HG03280 (cell line): ENCODE data around the gene GNAO1.

ENCODE experiments used
- ATAC-seq: cut with Tn5 transposase; IDR thresholded peaks from one replicate; pipeline ENCODE4 v1.9.1; 2021; ENCODE audit warnings: mild to moderate bottlenecking, moderate library complexity; ENCODE audit not compliant: unreplicated experiment

Gene GNAO1

DNA sequence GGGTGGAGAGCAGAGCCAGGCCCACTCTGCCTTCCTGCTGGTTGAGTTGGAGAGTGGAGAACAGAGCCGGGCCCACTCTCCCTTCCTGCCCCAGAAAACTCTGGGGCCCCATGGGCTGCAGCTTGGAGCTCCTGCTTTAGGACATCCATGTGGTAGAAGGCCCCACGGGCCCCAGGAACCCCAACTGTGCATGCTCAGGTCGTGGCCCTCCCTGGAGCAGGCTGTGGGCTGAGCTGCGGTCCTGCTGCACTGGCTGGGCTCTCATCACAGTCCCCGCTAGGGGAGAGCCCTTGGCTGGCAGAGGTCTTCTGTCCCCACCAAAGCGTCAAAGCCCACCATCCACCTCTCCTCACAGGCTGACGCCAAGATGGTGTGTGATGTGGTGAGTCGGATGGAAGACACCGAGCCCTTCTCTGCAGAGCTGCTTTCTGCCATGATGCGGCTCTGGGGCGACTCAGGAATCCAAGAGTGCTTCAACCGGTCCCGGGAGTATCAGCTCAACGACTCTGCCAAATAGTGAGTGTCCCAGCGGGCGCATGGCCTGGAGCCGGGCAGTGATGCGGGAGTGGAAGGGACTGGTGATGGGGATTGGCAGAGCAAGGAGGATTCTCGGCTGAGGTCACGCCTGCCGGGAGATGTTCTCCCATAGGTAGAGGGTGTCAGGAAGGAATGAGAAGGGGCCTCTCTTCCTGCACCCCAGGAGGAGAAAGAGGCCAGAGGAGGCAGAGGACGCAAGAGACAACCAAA is 137.2 kb downstream of the GNAO1 start:
- ATAC-seq, result no peak

- ATAC-seq, result no peak
These were observed 138.6 kb downstream of the GNAO1 start for GRCh38 chr16:56329887-56330286.

DNA sequence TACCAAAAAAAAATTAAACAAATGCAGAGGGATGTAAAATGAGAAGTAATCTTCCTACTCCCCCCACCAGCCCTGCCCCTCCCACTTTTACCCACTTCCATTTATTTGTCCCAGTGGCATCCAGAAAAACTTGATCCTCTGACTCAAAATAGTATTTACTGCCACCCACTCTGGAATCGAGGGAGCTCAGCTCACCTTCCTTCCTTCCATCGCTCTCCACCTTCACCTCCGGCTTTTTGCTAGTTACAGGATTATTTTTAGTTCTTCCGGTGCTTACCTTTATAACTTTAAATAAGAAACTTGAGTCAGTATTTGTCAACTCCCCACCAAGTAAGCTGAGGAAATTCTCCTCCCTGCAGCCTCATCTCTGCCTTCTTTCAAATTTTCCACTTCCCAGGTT is 139.2 kb downstream of the GNAO1 start:
- no peak for ATAC-seq

- no peak for ATAC-seq
These were observed 140.1 kb downstream of the GNAO1 start for GRCh38 chr16:56331399-56331798.

- ATAC-seq, result no peak
These were observed 140.6 kb downstream of the GNAO1 start for GRCh38 chr16:56331915-56332314.

GRCh38 chr16:56332464-56333079 is 141.3 kb downstream of the GNAO1 start:
- ATAC-seq, result no peak

DNA sequence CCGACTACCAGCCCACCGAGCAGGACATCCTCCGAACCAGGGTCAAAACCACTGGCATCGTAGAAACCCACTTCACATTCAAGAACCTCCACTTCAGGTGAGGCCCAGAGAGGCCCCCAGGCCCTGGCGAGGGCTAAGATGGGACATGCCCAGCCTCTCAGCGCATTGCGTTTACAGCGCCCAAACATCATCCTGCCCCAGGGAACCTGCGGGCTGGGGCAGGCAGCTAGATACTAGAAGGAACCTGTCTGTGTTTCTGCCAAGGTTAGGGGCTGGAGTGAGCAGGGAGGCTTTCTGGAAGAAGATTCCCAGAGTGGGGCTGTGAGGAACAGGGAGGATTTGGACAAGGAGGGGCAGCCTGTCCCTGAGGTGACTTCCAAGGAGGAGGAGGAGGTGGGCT is 143.5 kb downstream of the GNAO1 start:
- ATAC-seq, result no peak

DNA sequence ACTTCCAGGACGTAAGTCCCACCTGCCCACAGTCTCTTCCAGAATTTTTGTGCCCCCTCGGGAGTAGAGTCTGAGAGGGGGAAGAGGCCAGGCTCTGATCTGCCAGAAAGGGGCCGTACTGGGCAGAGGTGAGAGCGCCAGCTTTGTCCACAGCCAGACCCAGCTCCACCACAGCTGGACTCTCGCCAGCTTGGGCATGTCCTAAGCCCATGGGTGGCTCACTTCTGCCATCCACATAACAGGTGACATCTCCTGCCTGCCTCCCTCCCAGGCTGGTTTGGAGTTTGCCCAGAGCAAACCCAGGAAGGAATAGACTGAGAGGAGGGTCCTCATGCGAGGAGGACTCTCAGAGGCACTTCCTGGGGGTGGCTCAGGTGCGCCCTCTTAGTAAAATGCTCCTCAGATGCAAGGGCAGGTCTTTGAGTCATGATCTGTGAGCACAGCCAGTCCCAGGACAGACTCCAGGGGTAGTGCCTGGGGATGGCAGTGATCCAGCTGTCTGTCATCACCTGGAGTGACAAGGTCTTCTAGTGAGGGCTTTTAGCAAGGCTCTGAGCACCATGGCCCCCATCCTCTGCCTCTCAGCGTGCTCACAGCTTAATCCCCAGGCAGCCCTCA is 144.9 kb downstream of the GNAO1 start:
- ATAC-seq, result no peak

GRCh38 chr16:56336711-56337110 is 145.4 kb downstream of the GNAO1 start:
- ATAC-seq, result no peak

DNA sequence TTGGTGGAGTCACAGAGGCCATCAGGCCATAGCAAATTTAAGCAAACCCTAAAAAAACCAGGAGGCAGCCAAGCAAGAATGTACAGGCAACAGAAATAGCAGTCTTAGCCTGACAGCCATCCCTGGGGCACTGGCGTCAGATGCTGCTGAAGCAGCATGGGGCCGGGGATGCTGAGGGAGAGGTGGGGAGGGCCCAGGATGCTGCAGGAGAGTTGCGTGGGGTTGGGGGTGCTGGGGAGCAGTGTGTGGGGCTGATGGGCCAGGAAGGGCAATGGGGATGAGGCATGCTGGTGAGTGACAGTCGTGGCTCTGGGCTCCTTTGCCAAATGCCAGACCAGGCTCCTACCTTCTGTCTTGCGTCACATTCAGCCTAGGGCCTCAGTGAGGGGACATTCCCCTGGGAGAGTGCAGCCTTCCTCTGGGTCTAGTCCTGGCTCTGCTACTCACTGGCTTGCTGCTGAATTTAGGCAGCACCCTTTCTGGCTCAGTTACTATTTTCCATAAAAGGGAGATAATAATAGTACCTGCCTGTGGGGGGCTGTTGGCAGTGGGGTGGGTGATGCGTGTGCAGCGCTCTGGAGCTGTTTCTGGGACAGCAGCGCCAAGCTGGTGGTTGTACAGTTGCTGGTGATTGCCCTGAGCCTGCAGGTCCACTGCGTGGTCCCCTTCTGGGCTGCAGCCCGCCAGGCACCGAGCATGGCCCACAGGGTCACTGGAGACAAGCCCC is 146.0 kb downstream of the GNAO1 start:
- no peak for ATAC-seq

DNA sequence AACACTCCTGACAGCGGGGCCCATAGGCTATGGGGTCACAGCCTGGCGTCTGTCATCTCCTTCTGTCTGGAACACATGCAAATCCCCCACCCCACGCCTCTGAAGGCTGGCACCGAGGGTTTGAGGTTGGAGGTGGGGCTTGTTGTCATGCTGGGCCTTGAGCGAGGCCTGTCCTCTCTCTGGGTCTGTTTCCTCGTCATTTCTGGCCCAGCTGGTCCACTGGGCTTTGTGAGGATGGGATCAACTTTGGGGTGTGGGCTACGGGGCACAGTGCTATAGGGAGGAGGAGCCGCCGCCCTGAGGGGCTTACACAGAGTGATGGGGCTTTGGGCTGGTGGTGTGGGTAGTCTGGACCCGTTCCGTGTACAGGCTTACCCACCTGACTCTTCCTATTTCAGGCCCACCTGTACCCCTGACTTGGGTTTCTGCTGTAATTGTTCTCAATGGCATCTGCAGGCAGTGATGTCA is 146.6 kb downstream of the GNAO1 start:
- ATAC-seq, result no peak

DNA sequence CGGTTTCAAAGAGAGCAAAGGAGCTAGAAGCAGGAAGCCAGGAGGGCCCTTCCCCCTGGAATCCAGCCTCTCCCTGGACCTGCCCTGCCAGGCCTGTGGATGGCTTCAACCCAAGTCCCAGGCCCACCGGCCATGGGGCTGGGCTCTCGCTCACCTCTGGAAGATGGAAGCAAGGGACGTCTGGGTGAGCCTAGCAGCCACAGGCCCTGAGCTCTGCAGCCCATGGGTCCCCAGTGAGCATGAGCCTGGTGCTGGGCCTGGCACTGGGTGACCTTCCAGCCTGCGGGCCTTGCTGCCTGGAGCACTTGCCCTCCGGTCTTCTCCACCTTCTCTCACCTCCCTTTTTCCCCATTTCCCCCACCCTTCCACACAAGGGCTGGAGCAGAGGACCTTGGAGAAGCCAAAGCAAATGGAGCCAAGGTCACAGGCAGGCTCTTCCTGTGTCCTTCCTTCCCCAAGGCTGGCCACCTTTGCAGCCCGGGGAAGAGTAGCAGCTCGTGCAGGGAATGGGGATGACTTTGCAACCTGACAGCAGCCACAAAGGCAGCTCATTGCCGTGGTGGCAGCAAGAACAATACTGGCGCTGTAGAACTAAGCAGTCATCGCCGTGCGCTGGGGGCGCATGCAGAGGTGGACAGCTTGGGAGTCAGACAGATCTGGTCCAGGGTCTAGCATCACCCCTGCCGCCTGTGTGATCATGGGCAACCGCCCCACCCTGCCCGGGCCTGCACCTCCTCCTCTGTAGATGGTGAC is 147.5 kb downstream of the GNAO1 start:
- no peak for ATAC-seq

DNA sequence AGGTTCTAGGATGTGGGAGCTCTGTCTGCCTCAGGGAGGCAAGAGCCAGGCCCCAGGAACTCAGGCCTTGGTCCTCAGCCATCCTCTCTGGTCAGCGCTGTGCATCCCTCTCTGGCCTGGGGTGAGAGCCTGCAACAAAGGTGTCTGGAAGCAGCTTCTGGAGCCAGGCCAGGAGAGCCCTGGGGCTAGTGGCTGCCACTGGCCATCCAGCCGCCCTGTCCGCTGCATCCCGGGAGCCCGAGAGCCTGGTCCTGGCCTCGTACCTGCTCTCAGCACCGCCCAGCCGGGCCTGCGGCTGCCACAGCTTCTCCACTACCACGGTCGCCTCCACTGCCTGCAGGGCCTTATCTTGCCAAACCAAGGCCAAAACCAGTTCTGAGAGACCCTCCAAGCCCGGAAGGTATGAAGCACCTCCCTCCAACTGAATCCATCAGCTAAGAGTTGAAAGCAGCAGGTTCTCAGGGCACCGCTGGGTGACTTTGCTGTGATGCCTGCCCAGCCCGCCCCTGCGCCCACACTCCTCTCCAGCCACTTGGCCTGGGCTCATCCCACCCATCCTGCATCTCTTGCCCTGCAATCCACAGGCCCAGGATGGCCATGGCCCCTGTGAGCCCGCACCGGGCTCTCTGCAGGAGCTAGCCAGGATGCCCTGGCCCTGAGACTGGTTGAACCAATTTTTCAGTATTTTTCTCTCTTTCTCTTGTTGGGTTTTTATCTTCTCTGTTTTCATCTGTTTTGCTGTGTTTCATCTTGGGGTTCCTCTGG is 148.3 kb downstream of the GNAO1 start:
- ATAC-seq, result no peak

GRCh38 chr16:56340416-56340815 is 149.1 kb downstream of the GNAO1 start:
- no peak for ATAC-seq

- ATAC-seq, result no peak
These were observed 149.6 kb downstream of the GNAO1 start for GRCh38 chr16:56340864-56341365.

DNA sequence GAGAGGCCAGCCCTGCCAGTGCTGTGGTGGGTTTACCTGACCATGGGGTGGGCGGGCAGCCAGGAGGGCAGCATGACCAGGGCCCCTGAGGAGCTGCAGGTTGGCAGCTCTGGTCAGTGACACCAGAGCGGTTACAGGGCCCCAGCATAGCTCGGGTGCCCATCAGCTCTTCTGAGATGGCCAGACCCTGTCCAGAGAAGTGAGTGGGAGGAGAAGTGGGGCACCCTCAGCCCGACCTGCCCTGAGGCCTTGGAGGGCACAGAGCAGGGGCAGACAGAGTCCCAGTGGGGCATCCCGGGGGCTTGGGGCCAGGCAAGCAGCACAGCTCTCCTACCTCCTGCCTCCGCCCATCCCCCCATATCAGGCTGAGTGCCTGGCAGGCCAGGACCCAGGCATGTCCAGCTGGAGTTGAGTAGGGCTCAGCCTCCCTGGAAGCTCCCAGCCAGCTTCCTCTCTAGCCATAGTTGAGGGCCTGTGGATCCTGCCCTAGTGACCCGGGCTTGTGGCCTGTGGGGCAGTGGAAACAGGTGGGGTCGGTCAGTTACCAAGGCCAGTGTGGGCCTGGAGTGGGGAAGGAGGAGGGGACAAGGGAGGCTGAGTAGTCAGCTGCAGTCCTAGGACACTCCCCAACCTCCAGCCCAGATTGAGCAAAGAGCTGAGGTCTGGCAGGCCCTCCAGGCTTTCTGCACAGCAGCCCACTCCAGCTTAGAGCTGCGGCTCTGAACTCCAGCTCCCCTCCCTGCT is 150.5 kb downstream of the GNAO1 start:
- no peak for ATAC-seq

DNA sequence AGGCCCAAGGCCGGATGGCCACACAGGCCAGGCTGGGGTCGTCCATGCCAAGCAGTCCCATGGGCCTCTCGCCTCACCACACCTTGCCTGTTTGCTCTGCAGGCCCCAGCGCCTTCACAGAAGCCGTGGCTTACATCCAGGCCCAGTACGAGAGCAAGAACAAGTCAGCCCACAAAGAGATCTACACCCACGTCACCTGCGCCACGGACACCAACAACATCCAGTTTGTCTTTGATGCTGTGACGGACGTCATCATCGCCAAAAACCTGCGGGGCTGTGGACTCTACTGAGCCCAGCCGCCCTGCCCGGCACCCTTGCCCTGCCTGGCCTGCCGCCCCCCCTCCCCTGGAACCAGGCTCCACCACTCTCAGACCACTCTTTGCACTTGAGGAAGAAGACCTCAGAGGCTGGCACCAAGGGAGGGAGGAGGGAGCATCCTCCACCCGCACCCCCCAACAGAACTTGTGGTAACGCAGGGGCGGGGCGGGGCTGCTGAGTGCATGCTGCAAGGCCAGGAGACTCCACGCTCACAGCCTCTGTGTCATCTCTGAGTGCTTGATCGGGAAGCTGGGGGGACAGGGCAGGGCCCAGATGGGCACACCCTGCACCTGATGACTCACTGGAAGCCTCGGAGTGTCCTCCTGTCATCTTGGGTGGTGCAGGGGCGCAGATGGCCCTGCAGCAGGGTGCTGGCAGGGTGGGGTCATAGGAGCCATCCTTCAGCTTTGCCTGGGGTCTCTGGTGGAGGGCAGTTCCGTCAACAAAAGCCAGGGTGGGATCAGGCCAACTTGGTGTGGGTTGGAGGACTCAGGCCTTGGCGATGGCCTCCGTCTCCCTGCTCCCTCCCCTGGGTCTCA is 152.6 kb downstream of the GNAO1 start:
- no peak for ATAC-seq
